Measurements from ENCODE around the gene STEAP1.

STEAP1 gene

DNA sequence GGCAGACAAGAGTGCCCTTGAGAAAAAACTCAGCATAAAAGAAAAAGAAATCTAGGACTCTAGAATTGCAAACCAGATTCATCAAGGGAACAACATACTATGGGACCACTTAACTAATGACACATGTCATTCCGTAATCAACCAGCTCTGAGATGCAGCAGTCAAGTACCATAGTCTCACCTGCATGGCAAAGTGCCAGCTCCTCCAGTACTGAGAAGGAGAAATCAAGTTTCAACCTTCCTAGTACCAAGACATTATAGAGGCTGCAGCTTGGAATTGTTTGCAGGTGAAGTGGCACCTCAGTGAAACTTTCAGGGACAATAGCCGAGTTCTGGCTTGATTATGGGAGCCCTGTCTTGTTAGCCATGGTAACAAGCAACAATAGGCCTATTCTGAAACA lies 11.5 kb downstream of the STEAP1 start:
- Histone ChIP-seq H3K4me1 (ENCODE audit: control insufficient read depth, low read length) (no peaks in the 10 kb centered on the region), H3K4me3 (ENCODE audit: low read length) (no peak overlapping the region), H3K9me2 (replicated peaks; ENCODE audit: control insufficient read depth, low read length) (no peaks in the 10 kb centered on the region), H3F3A (ENCODE audit: control insufficient read depth, insufficient read depth) (no peaks in the 10 kb centered on the region), H3K27me3 (ENCODE audit: control insufficient read depth, low read length) (no peaks in the 10 kb centered on the region), H3K4me2 (ENCODE audit: low read length) (no peak overlapping the region), H4K20me1 (ENCODE audit: control insufficient read depth, insufficient read depth, low read depth, low read length) (no peaks in the 10 kb centered on the region), H3K27ac (ENCODE audit: low read depth, low read length) (no peak overlapping the region), H3K36me3 (ENCODE audit: control insufficient read depth, low read length) (no peaks in the 10 kb centered on the region), H3K9me3 (ENCODE audit: control insufficient read depth, insufficient read depth, low read length) (no peaks in the 10 kb centered on the region), H3K79me2 (ENCODE audit: control insufficient read depth, low read length) (no peaks in the 10 kb centered on the region)
- TF ChIP-seq EZH2phosphoT487 (IDR thresholded peaks at IDR 0.05; ENCODE audit: borderline replicate concordance, low read length) (no peak), CTCF (IDR thresholded peaks at IDR 0.05; ENCODE audit: low read depth, low read length, poor library complexity, severe bottlenecking) (no peak)

DNA sequence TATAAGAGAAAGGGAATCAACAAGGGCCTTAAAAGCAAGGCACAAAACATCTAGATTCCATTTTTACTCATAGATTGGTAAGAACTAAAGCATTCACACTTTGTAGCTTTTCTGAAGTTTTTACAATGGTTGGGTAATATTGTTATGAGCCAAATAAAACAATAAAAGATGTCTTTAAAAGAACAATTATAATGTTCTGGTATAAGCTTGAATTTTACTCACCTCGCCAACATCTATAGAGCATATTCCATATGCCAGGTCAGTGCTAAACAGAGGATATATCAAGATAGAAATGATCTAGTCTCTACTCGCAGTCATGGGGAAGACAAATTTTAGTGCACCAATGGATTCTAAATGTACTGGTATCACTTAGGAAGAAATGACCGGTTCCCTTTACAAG lies 11.9 kb downstream of the STEAP1 start:
- TF ChIP-seq CTCF (IDR thresholded peaks at IDR 0.05; ENCODE audit: low read depth, low read length, poor library complexity, severe bottlenecking) (no peak), EZH2phosphoT487 (IDR thresholded peaks at IDR 0.05; ENCODE audit: borderline replicate concordance, low read length) (no peak)
- no peaks in the 10 kb centered on the region for H3K9me3 ChIP-seq (ENCODE audit: control insufficient read depth, insufficient read depth, low read length)

DNA sequence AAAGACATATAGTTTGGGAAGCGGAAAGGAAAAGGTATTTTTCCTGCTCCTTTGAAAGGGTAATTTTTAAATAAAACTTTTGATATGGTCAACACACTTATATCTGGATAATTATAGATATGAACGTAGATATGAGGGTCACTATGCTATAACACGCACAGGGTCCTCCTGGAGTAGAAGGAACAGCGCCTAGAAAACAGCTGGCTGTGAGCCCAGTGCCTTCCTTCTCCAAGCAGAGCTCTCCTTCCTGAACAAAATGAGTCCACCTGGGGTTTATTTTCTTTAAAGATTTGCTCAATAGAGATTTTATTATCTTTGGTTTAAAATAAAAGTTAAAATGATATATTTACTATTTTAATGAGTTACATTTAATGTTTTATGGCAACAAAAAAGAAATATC lies 13.1 kb downstream of the STEAP1 start:
- Histone ChIP-seq H3K36me3 (ENCODE audit: control insufficient read depth, low read length) (no peaks in the 10 kb centered on the region), H3K9me2 (replicated peaks; ENCODE audit: control insufficient read depth, low read length) (no peaks in the 10 kb centered on the region), H3K79me2 (ENCODE audit: control insufficient read depth, low read length) (no peaks in the 10 kb centered on the region), H3K4me3 (ENCODE audit: low read length) (no peak overlapping the region), H3K9me3 (ENCODE audit: control insufficient read depth, insufficient read depth, low read length) (no peaks in the 10 kb centered on the region), H3K27ac (ENCODE audit: low read depth, low read length) (no peak overlapping the region), H4K20me1 (ENCODE audit: control insufficient read depth, insufficient read depth, low read depth, low read length) (no peaks in the 10 kb centered on the region), H3K4me1 (ENCODE audit: control insufficient read depth, low read length) (no peaks in the 10 kb centered on the region), H3K27me3 (ENCODE audit: control insufficient read depth, low read length) (no peaks in the 10 kb centered on the region), H3F3A (ENCODE audit: control insufficient read depth, insufficient read depth) (no peaks in the 10 kb centered on the region), H3K4me2 (ENCODE audit: low read length) (no peak overlapping the region)
- TF ChIP-seq CTCF (IDR thresholded peaks at IDR 0.05; ENCODE audit: low read depth, low read length, poor library complexity, severe bottlenecking) = no peak
- no peak for TF ChIP-seq EZH2phosphoT487 (IDR thresholded peaks at IDR 0.05; ENCODE audit: borderline replicate concordance, low read length)

More for the DNA sequence above, 11.9 kb downstream of the STEAP1 start:
- no peaks in the 10 kb centered on the region for H3K4me1 ChIP-seq (ENCODE audit: control insufficient read depth, low read length)
- no peaks in the 10 kb centered on the region for H4K20me1 ChIP-seq (ENCODE audit: control insufficient read depth, insufficient read depth, low read depth, low read length)
- H3K4me3 ChIP-seq (ENCODE audit: low read length) = no peak overlapping the region
- no peak overlapping the region for H3K4me2 ChIP-seq (ENCODE audit: low read length)
- no peaks in the 10 kb centered on the region for H3K27me3 ChIP-seq (ENCODE audit: control insufficient read depth, low read length)
- no peaks in the 10 kb centered on the region for H3F3A ChIP-seq (ENCODE audit: control insufficient read depth, insufficient read depth)
- H3K79me2 ChIP-seq (ENCODE audit: control insufficient read depth, low read length) = no peaks in the 10 kb centered on the region
- no peaks in the 10 kb centered on the region for H3K36me3 ChIP-seq (ENCODE audit: control insufficient read depth, low read length)
- no peaks in the 10 kb centered on the region for H3K9me2 ChIP-seq (replicated peaks; ENCODE audit: control insufficient read depth, low read length)
- no peak overlapping the region for H3K27ac ChIP-seq (ENCODE audit: low read depth, low read length)

DNA sequence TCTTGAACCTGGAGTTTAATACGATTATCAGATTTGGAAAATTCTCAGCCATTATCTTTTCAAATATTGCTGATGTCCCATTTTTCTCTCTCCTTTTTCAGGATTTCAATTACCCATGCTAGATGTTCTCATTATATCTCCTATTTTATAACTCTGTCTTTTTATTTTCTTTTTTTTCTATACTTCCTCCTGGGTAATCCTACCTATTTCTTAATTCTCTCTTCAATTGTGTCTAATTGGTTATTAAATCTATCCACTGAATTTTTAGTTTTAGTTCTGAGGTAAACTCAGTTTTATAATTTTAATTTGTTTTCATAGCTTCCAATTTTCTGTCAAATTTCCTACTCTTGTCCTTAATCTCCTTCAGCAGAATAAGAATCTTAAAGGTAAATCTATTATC lies 15.6 kb downstream of the STEAP1 start:
- TF ChIP-seq CTCF (IDR thresholded peaks at IDR 0.05; ENCODE audit: low read depth, low read length, poor library complexity, severe bottlenecking) (no peak), EZH2phosphoT487 (IDR thresholded peaks at IDR 0.05; ENCODE audit: borderline replicate concordance, low read length) (no peak)
- H3K4me2 ChIP-seq (ENCODE audit: low read length) = no peak overlapping the region
- no peaks in the 10 kb centered on the region for H3K4me1 ChIP-seq (ENCODE audit: control insufficient read depth, low read length)
- no peak overlapping the region for H3K4me3 ChIP-seq (ENCODE audit: low read length)
- H3K9me3 ChIP-seq (ENCODE audit: control insufficient read depth, insufficient read depth, low read length) = no peaks in the 10 kb centered on the region
- no peaks in the 10 kb centered on the region for H3K79me2 ChIP-seq (ENCODE audit: control insufficient read depth, low read length)
- H4K20me1 ChIP-seq (ENCODE audit: control insufficient read depth, insufficient read depth, low read depth, low read length) = no peaks in the 10 kb centered on the region
- no peaks in the 10 kb centered on the region for H3K36me3 ChIP-seq (ENCODE audit: control insufficient read depth, low read length)
- no peaks in the 10 kb centered on the region for H3K9me2 ChIP-seq (replicated peaks; ENCODE audit: control insufficient read depth, low read length)
- no peaks in the 10 kb centered on the region for H3K27me3 ChIP-seq (ENCODE audit: control insufficient read depth, low read length)
- no peaks in the 10 kb centered on the region for H3F3A ChIP-seq (ENCODE audit: control insufficient read depth, insufficient read depth)
- no peak overlapping the region for H3K27ac ChIP-seq (ENCODE audit: low read depth, low read length)
